Ishikawa (cell line): ENCODE data around the gene PDHB.

ENCODE experiments used
- EGR1 ChIP-seq: IDR thresholded peaks from 2 replicates; pipeline ENCODE4 v1.6.1; 2012
- EP300 ChIP-seq: IDR thresholded peaks from 2 replicates; pipeline ENCODE4 v1.6.1; 2012; ENCODE audit warnings: borderline replicate concordance
- MAX ChIP-seq: IDR thresholded peaks from 2 replicates; pipeline ENCODE4 v1.6.1; 2012
- NFIC ChIP-seq: IDR thresholded peaks from 2 replicates; pipeline ENCODE4 v1.6.1; 2012
- RAD21 ChIP-seq: IDR thresholded peaks from 2 replicates; pipeline ENCODE4 v1.6.1; 2012; ENCODE audit warnings: low read depth
- TAF1 ChIP-seq: IDR thresholded peaks from 2 replicates; pipeline ENCODE4 v1.6.1; 2012; ENCODE audit warnings: low read depth, mild to moderate bottlenecking
- USF1 ChIP-seq: IDR thresholded peaks from 2 replicates; pipeline ENCODE4 v1.6.1; 2012
- YY1 ChIP-seq: IDR thresholded peaks from 2 replicates; pipeline ENCODE4 v1.6.1; 2012; ENCODE audit warnings: low read depth
- ZBTB7A ChIP-seq: IDR thresholded peaks from 2 replicates; pipeline ENCODE4 v1.6.1; 2012; ENCODE audit warnings: low read depth

DNA sequence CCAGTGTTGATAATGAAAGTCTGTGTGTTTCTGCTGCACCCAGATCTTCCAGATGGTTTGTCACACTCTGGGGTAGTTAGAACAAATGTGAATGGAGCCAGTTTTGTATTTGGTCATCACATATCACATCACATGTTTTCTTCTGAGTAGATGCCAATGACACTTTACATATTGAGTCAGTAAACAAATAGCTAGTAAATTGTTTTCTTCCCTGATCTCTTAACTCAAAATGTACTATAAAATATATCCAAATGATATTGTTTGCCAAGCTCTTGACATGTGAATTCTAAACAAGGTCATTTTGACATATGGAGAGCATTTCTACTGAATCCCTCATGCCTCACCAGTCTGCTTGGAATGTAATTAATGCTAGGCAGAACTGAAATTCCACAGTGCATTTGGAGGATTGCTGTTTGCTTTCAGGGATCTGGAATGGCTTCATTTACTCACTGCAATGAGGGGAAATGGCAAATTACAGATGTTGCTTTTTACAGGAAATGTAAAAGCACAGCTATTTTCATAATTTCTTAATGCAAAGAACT lies 45.0 kb downstream of the PDHB start:
- no peak for TF ChIP-seq USF1
- TF ChIP-seq RAD21, result no peak
- TF ChIP-seq EP300, result no peak
- TF ChIP-seq ZBTB7A, result no peak
- TF ChIP-seq EGR1, result no peak
- TF ChIP-seq NFIC, result no peak
- TF ChIP-seq TAF1, result no peak
- TF ChIP-seq YY1, result no peak
- no peak for TF ChIP-seq MAX
